NCI-H226 (cell line): Measurements from ENCODE around the gene GTF3C6.
"Not testable (repeated sequence)": the region's sequence is repeated elsewhere in the genome, so short reads cannot be mapped to it uniquely, and the experiment has no call there.

Experiments
- DNase-seq: peaks from one replicate; pipeline ENCODE4 v3.0.0-alpha.2; 2015

The GTF3C6 gene

GRCh38 chr6:110980227-110980626 lies 21.7 kb downstream of the GTF3C6 start:
- DNase-seq = no peak

- no peak for DNase-seq
Observed at GRCh38 chr6:110980648-110981047, 22.1 kb downstream of the GTF3C6 start.

- DNase-seq = no peak
Observed at GRCh38 chr6:110981202-110981600, 22.7 kb downstream of the GTF3C6 start.

- DNase-seq = no peak
Observed at GRCh38 chr6:110990840-110991576, 32.5 kb downstream of the GTF3C6 start.

GRCh38 chr6:110996691-110997090 lies 38.2 kb downstream of the GTF3C6 start:
- no peak for DNase-seq

GRCh38 chr6:110999634-111000270 lies 41.2 kb downstream of the GTF3C6 start:
- DNase-seq = no peak

GRCh38 chr6:111002350-111002749 lies 43.8 kb downstream of the GTF3C6 start:
- no peak for DNase-seq

GRCh38 chr6:111011360-111012142 lies 53.0 kb downstream of the GTF3C6 start:
- no peak for DNase-seq

- no peak for DNase-seq
Observed at GRCh38 chr6:111012143-111012452, 53.6 kb downstream of the GTF3C6 start.

- DNase-seq = not testable (repeated sequence)
Observed at GRCh38 chr6:111012520-111012919, 54.0 kb downstream of the GTF3C6 start.

- no peak for DNase-seq
Observed at GRCh38 chr6:111013144-111013915, 54.8 kb downstream of the GTF3C6 start.

GRCh38 chr6:111015389-111016124 lies 57.1 kb downstream of the GTF3C6 start:
- no peak for DNase-seq

GRCh38 chr6:111017241-111017640 lies 58.7 kb downstream of the GTF3C6 start:
- DNase-seq = not testable (repeated sequence)
